T-cell (primary cell): ENCODE measurements around the gene BABAM2. TPM values are rescaled to one million over a fixed set of nuclear protein-coding genes. Genes with fewer than 3 reads are reported as not detected.

Experiments
- ATAC-seq, 4 experiments: fragments of 200-7000 bp in 3 of 4; fragments of 150-1000 bp in 1 of 4; cut with Tn5 transposase; replicated peaks in 1 of 4; 1 replicate in 3 of 4; 2 replicates in 1 of 4; pipeline ENCODE4 v1.10.0; 2021; ENCODE audit warnings: moderate library complexity in 3 of 4, mild to moderate bottlenecking in 2 of 4, moderate number of reproducible peaks in 1 of 4
- CTCF ChIA-PET, 2 donors: fragments of 300-600 bp; sonication (Branson Sonifier 250); formaldehyde crosslinking; loops; one replicate each; lab custom pipeline; 2022; ENCODE audit warnings: antibody characterized with exemption in 2 of 2; lab: Charles Lee
- POLR2A ChIA-PET, 2 donors: fragments of 300-600 bp; sonication (Branson Sonifier 250); formaldehyde crosslinking; loops; one replicate each; lab custom pipeline; 2022; ENCODE audit warnings: antibody characterized with exemption in 2 of 2; lab: Charles Lee
- DNase-seq, 35 experiments: peaks; one replicate each; pipeline versions ENCODE4 v3.0.0 to v3.0.0-alpha.2; 2013 to 2023
- H3K27ac ChIP-seq: one replicate; pipeline ENCODE4 v1.5.1; 2013; ENCODE audit warnings: low read length
- H3K27me3 ChIP-seq, 2 experiments: replicated peaks in 1 of 2; 1 replicate in 1 of 2; 2 replicates in 1 of 2; pipeline versions ENCODE4 v1.6.1 to v1.7.0; 2013; ENCODE audit warnings: low read length in 1 of 2, mixed read lengths in 1 of 2; ENCODE audit not compliant: control insufficient read depth in 2 of 2, insufficient read depth in 2 of 2; ENCODE audit errors: extremely low read depth in 1 of 2
- H3K36me3 ChIP-seq, 2 donors: 1 replicate in 1 of 2; 2 replicates in 1 of 2; pipeline versions ENCODE4 v1.6.1 to v1.7.0; 2013; ENCODE audit warnings: low read length in 1 of 2; ENCODE audit not compliant: control insufficient read depth in 2 of 2, insufficient read depth in 1 of 2; ENCODE audit errors: extremely low read depth in 1 of 2
- H3K4me1 ChIP-seq, 2 experiments: 1 replicate in 1 of 2; 2 replicates in 1 of 2; pipeline versions ENCODE4 v1.6.1 to v1.7.0; 2013; ENCODE audit warnings: low read length in 2 of 2, mixed read lengths in 1 of 2; ENCODE audit not compliant: insufficient read depth in 2 of 2, control insufficient read depth in 1 of 2; ENCODE audit errors: extremely low read depth in 1 of 2
- H3K4me3 ChIP-seq, 2 donors: 1 replicate in 1 of 2; 2 replicates in 1 of 2; pipeline versions ENCODE4 v1.5.1 to v1.7.0; 2013; ENCODE audit warnings: mild to moderate bottlenecking in 2 of 2, low read length in 1 of 2, moderate library complexity in 1 of 2; ENCODE audit not compliant: control insufficient read depth in 1 of 2; ENCODE audit errors: extremely low read depth in 1 of 2
- H3K9me3 ChIP-seq: 2 replicates; pipeline ENCODE4 v1.7.0; 2013
- H3K27ac Mint-ChIP-seq, 2 donors: one replicate each; pipeline ENCODE4 v1.8.0; 2020 to 2021; ENCODE audit warnings: mild to moderate bottlenecking in 2 of 2, mixed read lengths in 2 of 2
- H3K27me3 Mint-ChIP-seq, 2 donors: one replicate each; pipeline ENCODE4 v1.8.0; 2021 to 2022; ENCODE audit warnings: mixed read lengths in 2 of 2
- H3K36me3 Mint-ChIP-seq: one replicate; pipeline ENCODE4 v1.8.0; 2021; ENCODE audit warnings: mixed read lengths
- H3K4me1 Mint-ChIP-seq, 3 donors: one replicate each; pipeline ENCODE4 v1.8.0; 2020 to 2022; ENCODE audit warnings: mixed read lengths in 3 of 3, mild to moderate bottlenecking in 1 of 3
- H3K4me3 Mint-ChIP-seq, 3 donors: one replicate each; pipeline ENCODE4 v1.8.0; 2020 to 2022; ENCODE audit warnings: mild to moderate bottlenecking in 3 of 3, mixed read lengths in 3 of 3, moderate library complexity in 3 of 3
- H3K9me3 Mint-ChIP-seq, 3 donors: one replicate each; pipeline ENCODE4 v1.8.0; 2020 to 2022; ENCODE audit warnings: mixed read lengths in 3 of 3
- WGBS: methylation state at CpG from one replicate; pipeline ENCODE4 v1.1.5; 2013; ENCODE audit warnings: missing lambda C conversion rate; ENCODE audit not compliant: insufficient coverage; 5-methylcytosine and 5-hydroxymethylcytosine counted together
- total RNA-seq, 35 experiments: library from RNA in 6 of 35; stranded (reverse) in 6 of 35; fragments of 120-200 nt in 1 of 35; gene quantifications; one replicate each; pipeline versions ENCODE4 v1.2.1 to v1.2.4 and lab custom pipeline; 2013 to 2026

The BABAM2 gene
- total RNA-seq, 5 donors from 2014 or later (not counting 1 experiment from before 2014, with no cell fraction given) = 28.4 to 45.2 (median 37.4) TPM

DNA sequence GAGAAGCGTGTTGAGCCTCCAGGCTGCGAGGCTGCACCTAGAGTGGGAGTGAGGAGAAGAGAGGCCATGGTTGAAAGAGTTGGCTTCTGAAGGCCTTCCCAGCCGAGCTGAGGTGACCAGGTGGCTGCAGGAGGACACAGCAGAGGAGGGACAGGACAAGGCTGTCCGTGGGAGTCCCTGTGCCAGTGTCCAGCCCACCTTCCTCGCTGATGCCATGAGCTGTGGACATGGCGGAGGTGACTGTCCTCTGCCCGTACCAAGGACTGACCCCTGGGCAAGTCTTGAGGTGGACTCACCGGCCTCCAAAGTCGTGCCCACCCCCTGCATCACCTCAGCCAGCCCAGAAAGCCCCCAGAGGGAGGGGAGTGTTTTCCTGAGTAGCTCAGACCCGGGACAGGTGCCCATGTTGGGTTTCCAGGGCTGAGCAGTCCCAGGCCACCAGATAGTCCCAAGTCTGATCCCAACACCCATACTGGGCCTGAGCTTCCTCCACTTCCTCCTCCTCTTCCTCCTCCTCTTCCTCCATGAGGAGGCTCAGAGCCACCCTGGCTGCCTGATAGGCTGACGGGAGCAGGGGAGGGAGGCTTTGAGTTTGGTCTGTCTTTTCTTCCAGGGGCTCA lies 459.1 kb downstream of the BABAM2 start:
- no peak overlapping the region for H3K27ac ChIP-seq
- 91% methylated on average over 6 of the region's 11 CpGs for WGBS
- ChIA-PET CTCF (interaction anchor here in 1 of 2 donors (1.0 kb wide), 1 partner anchor 366 kb away, joined by 3 read pairs; no protein-coding TSS in a partner anchor), POLR2A (interaction anchor here in 1 of 2 donors (0.6 kb wide), 1 partner anchor 42 kb away, joined by 3 read pairs; no protein-coding TSS in a partner anchor)
- peak overlapping the region in 1 of 3 donors; percentile 59 for H3K4me3 Mint-ChIP-seq
- no peaks in the 10 kb centered on the region for H3K9me3 ChIP-seq
- DNase-seq (no peak), ATAC-seq (no peak)
- H3K36me3 ChIP-seq = no peaks in the 10 kb centered on the region
- no peak overlapping the region for H3K27ac Mint-ChIP-seq
- H3K27me3 ChIP-seq = no peaks in the 10 kb centered on the region
- H3K4me3 ChIP-seq = no peak overlapping the region
- H3K4me1 ChIP-seq = peaks cover 4 to 36% of the 10 kb centered on the region in 2 experiments
- H3K27me3 Mint-ChIP-seq = no peaks in the 10 kb centered on the region
- H3K4me1 Mint-ChIP-seq = peaks cover 23 to 34% (median 30%) of the 10 kb centered on the region in 3 donors
- H3K36me3 Mint-ChIP-seq = no peaks in the 10 kb centered on the region
- H3K9me3 Mint-ChIP-seq = no peaks in the 10 kb centered on the region

DNA sequence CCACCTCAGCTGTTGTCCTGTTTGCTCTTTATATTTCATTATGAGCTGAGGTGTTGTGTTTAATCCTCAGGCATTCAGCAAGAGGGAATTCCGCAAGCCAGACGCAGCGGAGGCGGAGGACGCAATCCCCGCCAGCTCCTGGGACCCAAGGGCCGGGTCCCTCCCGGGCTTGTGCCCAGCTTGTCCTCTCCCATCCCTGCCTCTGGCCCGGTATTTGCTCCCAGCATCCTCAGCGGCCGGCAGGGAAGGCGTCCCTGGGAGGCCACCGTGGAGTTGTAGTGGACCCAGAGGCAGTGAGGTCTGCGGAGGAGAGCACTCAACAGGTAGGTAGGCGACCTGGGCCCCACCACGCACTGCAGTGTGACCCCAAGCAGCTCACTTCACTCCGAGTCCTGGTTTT lies 459.7 kb downstream of the BABAM2 start:
- POLR2A ChIA-PET = interaction anchor here in 1 of 2 donors (0.5 kb wide), 1 partner anchor 451 kb away, joined by 3 read pairs; no protein-coding TSS in a partner anchor
- Histone ChIP-seq H3K4me3 (no peak overlapping the region), H3K9me3 (no peaks in the 10 kb centered on the region), H3K36me3 (no peaks in the 10 kb centered on the region), H3K27ac (no peak overlapping the region), H3K27me3 (no peaks in the 10 kb centered on the region), H3K4me1 (peaks cover 4 to 36% of the 10 kb centered on the region in 2 experiments)
- peaks cover 23 to 39% (median 30%) of the 10 kb centered on the region in 3 donors for H3K4me1 Mint-ChIP-seq
- H3K4me3 Mint-ChIP-seq = no peak overlapping the region
- 93% methylated on average over 9 of the region's 17 CpGs for WGBS
- DNase-seq = no peak
- H3K27me3 Mint-ChIP-seq = no peaks in the 10 kb centered on the region
- H3K36me3 Mint-ChIP-seq = no peaks in the 10 kb centered on the region
- no peak overlapping the region for H3K27ac Mint-ChIP-seq
- no peaks in the 10 kb centered on the region for H3K9me3 Mint-ChIP-seq
- ATAC-seq = no peak
- CTCF ChIA-PET = no interaction called here

DNA sequence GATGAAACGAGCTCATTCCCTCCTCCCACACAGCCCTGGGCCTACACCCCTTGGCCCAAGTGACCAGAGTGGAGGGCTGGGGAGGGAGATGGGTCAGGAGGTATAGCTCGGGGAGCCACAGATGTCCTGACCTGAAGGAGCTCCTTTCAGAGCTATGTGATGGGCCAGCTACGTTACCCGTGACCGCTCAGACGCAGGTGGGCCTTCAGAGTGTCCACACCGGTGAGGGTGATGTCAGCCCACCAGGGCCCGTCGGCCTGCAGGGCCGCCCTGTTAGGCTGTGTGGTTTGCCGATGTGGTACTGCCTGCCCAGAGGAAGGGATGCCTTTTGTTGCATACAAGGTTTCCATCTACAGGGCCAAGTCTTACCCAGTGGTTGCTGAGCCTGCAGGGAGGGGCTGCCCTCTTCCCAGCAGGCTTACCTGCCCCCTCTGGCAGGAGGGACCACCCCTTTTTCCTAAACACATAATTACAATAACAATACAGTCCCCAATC lies 460.3 kb downstream of the BABAM2 start:
- 88% methylated on average over 4 of the region's 11 CpGs for WGBS
- Mint-ChIP-seq H3K4me3 (no peak overlapping the region), H3K27me3 (no peaks in the 10 kb centered on the region), H3K9me3 (no peaks in the 10 kb centered on the region), H3K4me1 (peaks cover 24 to 40% (median 30%) of the 10 kb centered on the region in 3 donors), H3K36me3 (no peaks in the 10 kb centered on the region), H3K27ac (no peak overlapping the region)
- DNase-seq (no peak), ATAC-seq (no peak)
- POLR2A ChIA-PET = interaction anchor here in 1 of 2 donors (0.5 kb wide), 1 partner anchor 451 kb away, joined by 3 read pairs; no protein-coding TSS in a partner anchor
- CTCF ChIA-PET = interaction anchor here in 1 of 2 donors (0.6 kb wide), 1 partner anchor 174 kb away, joined by 6 read pairs; no protein-coding TSS in a partner anchor
- H3K36me3 ChIP-seq = no peaks in the 10 kb centered on the region
- H3K27ac ChIP-seq = no peak overlapping the region
- no peaks in the 10 kb centered on the region for H3K9me3 ChIP-seq
- H3K27me3 ChIP-seq = no peaks in the 10 kb centered on the region
- H3K4me1 ChIP-seq = peaks cover 4 to 42% of the 10 kb centered on the region in 2 experiments
- no peak overlapping the region for H3K4me3 ChIP-seq

DNA sequence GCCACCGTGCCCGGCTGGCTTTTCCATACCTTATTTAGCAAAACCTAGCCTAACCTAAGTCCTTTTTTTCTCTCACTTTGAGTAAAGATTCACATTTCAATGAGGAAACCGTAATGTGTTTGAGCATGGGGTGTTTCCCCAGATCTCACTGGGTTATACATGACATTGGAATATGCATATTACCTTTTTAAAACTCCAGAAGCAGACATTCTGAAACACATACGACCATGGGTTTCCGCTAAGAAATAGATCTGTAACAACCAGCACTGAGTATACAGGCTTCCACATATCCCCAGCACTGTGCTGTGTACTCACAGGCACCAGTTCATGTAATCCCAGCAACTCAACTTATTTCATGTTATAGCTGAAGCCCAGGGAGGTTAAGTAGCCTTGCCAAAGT lies 461.1 kb downstream of the BABAM2 start:
- Histone ChIP-seq H3K27me3 (no peaks in the 10 kb centered on the region), H3K27ac (no peak overlapping the region), H3K9me3 (no peaks in the 10 kb centered on the region), H3K4me3 (no peak overlapping the region), H3K36me3 (no peaks in the 10 kb centered on the region), H3K4me1 (peaks cover 4 to 50% of the 10 kb centered on the region in 2 experiments)
- H3K4me3 Mint-ChIP-seq = no peak overlapping the region
- H3K27me3 Mint-ChIP-seq = no peaks in the 10 kb centered on the region
- ChIA-PET POLR2A (no interaction called here), CTCF (no interaction called here)
- H3K9me3 Mint-ChIP-seq = no peaks in the 10 kb centered on the region
- ATAC-seq (no peak), DNase-seq (no peak)
- 83% methylated on average over 2 of the region's 5 CpGs for WGBS
- peaks cover 26 to 43% (median 27%) of the 10 kb centered on the region in 3 donors for H3K4me1 Mint-ChIP-seq
- H3K27ac Mint-ChIP-seq = no peak overlapping the region
- H3K36me3 Mint-ChIP-seq = no peaks in the 10 kb centered on the region

DNA sequence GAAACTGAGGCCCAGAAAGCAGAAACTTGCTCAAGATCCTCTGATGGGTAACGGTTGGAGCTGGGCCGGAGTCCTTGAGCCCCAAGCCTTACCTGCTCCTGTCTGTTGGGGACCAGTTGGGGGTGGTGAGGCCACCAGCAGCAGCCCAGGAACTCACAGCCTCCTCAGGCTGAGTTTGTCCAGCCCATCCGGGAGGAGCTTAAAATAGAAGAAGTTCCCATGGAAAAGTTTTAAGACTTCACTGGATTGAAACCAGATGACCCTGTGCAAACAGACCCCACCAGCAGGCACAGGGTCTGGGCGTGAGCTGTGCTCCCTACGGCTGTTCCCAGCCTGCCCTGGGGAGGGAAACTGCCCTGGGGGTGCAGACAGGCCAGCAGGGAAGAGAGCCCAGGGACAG lies 461.6 kb downstream of the BABAM2 start:
- POLR2A ChIA-PET = no interaction called here
- Mint-ChIP-seq H3K4me3 (no peak overlapping the region), H3K4me1 (peaks cover 22 to 40% (median 26%) of the 10 kb centered on the region in 3 donors), H3K36me3 (no peaks in the 10 kb centered on the region), H3K27ac (no peak overlapping the region), H3K9me3 (no peaks in the 10 kb centered on the region), H3K27me3 (no peaks in the 10 kb centered on the region)
- Histone ChIP-seq H3K27ac (no peak overlapping the region), H3K4me3 (no peak overlapping the region), H3K27me3 (no peaks in the 10 kb centered on the region), H3K9me3 (no peaks in the 10 kb centered on the region), H3K36me3 (no peaks in the 10 kb centered on the region), H3K4me1 (peaks cover 4 to 50% of the 10 kb centered on the region in 2 experiments)
- no peak for ATAC-seq
- CTCF ChIA-PET = no interaction called here
- DNase-seq = no peak
- WGBS = 100% methylated on average over 3 of the region's 5 CpGs

DNA sequence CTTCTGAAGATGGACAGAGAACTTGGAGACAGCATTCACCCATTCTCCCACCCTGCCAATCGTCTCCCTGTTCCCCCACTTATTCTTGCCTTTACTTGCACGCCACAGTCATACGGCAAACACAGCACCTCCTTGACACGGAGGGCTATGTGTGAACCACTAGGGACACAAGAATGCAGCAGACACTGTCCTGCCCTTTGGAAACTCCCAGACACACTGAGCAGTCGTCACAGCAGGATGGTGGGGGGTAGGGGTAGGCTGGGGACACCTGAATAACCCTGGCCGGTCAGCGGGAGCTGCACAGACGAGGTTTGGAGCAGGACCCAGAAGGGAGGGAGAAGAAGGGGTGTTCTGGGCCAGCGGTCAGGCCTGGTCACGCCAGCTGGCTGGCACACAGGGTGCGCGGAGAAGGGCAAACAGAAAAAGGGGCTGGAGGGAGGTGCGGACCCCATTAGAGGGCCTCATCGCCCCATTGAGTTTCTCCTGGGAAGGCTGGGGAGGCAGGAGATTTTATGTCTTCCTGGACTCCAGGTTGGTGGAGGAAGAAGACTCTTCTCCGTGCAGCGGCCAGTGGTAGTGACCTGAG lies 462.2 kb downstream of the BABAM2 start:
- ATAC-seq (no peak), DNase-seq (no peak)
- Histone ChIP-seq H3K36me3 (no peaks in the 10 kb centered on the region), H3K9me3 (no peaks in the 10 kb centered on the region), H3K4me3 (no peak overlapping the region), H3K4me1 (peaks cover 3 to 46% of the 10 kb centered on the region in 2 experiments), H3K27ac (no peak overlapping the region), H3K27me3 (no peaks in the 10 kb centered on the region)
- ChIA-PET POLR2A (no interaction called here), CTCF (no interaction called here)
- 86% methylated on average over 12 of the region's 16 CpGs for WGBS
- Mint-ChIP-seq H3K27ac (no peak overlapping the region), H3K4me3 (no peak overlapping the region), H3K36me3 (no peaks in the 10 kb centered on the region), H3K9me3 (no peaks in the 10 kb centered on the region), H3K27me3 (no peaks in the 10 kb centered on the region), H3K4me1 (peaks cover 16 to 36% (median 21%) of the 10 kb centered on the region in 3 donors)
